Coronary artery (tissue), 2 donors: ENCODE measurements around the gene MZT2B.
"Not testable (repeated sequence)": the region's sequence is repeated elsewhere in the genome, so short reads cannot be mapped to it uniquely, and the experiment has no call there.

Experiments used
- DNase-seq: peaks from one replicate; pipeline ENCODE4 v3.0.0-alpha.2; 2017; ENCODE audit warnings: low spot score
- H3K27ac ChIP-seq, 2 donors: fragments of 200-600 bp; sonication (generic); one replicate each; pipeline ENCODE4 v1.5.1; 2016 to 2019
- H3K4me3 ChIP-seq: fragments of 200-600 bp; sonication (generic); 2 replicates; pipeline ENCODE4 v1.5.1; 2016; ENCODE audit warnings: mild to moderate bottlenecking, moderate library complexity
- TF ChIP-seq, protein P1 (sequence below): fragments of 200-600 bp; sonication (generic); IDR thresholded peaks from one replicate; pipeline ENCODE4 v1.5.1; 2019; ENCODE audit warnings: antibody characterized with exemption

Gene MZT2B

DNA sequence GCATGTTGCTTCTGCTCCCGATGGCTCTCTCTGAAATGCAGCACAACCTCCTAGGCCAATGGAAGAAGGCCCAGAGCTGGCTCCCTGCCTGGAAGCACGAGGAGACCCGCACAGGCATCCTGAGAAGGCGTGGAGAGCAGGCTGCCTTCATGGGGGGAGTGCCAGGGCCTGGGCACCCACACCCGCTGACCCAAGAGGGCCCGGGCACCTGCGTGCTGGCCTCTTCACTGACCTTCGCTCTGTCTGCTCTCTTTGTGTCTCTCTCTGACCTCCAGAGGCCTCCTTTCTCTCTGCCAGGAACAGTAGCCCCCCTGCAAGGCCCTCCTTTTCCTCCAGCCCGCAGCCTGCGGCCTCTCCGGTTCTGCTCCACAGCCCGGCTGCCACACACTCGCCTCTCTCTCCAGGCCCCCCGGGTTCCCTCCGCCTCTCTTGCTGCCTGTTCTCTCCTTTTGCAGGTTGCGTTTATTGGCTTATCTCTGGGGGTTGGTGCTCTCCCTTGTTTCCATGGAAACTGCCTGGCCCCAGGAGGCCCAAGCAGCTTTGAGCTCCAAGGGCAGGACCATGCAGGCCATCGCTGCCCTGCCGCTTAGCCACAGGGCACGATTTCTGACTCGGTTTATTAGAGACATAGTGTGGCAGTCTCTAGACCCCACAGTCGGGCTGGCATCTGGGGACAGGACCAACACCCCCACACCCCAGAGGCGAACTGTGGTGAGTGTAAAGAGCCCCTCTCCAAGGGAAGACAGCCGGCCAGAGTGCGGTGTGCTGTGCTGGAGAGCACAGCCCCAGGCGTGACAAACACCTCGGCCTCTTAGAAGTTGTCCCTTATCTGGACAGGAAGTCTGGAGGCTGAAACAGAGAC is 1.7 kb downstream of the MZT2B start:
- Histone ChIP-seq H3K27ac (peak overlapping the region in 1 of 2 donors; percentile 92), H3K4me3 (peak overlapping the region; percentile 87)
- no peak for DNase-seq
- TF ChIP-seq, protein P1, sequence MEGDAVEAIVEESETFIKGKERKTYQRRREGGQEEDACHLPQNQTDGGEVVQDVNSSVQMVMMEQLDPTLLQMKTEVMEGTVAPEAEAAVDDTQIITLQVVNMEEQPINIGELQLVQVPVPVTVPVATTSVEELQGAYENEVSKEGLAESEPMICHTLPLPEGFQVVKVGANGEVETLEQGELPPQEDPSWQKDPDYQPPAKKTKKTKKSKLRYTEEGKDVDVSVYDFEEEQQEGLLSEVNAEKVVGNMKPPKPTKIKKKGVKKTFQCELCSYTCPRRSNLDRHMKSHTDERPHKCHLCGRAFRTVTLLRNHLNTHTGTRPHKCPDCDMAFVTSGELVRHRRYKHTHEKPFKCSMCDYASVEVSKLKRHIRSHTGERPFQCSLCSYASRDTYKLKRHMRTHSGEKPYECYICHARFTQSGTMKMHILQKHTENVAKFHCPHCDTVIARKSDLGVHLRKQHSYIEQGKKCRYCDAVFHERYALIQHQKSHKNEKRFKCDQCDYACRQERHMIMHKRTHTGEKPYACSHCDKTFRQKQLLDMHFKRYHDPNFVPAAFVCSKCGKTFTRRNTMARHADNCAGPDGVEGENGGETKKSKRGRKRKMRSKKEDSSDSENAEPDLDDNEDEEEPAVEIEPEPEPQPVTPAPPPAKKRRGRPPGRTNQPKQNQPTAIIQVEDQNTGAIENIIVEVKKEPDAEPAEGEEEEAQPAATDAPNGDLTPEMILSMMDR: no peak

DNA sequence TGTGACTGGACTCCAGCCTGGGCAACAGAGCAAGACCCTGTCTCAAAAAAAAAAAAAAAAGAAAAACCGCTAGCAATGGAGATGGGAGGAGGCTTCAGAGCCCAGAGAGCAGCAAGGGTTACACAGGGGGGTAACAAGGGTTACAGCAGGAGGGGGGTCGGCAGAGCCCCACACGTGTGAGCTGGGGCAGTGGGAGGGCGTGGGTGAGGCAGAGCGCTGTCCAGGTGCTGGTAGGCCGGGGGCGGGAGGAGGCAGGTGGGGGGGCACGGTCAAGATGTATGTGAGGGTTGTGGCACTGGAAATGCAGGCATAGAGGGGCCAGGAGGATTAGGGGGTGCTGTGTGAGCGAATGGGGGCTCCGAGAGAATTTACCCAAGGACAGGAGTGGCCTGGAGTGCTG is 3.4 kb downstream of the MZT2B start:
- DNase-seq: no peak
- H3K4me3 ChIP-seq: no peak overlapping the region
- no peak overlapping the region for H3K27ac ChIP-seq
- TF ChIP-seq, protein P1: no peak

DNA sequence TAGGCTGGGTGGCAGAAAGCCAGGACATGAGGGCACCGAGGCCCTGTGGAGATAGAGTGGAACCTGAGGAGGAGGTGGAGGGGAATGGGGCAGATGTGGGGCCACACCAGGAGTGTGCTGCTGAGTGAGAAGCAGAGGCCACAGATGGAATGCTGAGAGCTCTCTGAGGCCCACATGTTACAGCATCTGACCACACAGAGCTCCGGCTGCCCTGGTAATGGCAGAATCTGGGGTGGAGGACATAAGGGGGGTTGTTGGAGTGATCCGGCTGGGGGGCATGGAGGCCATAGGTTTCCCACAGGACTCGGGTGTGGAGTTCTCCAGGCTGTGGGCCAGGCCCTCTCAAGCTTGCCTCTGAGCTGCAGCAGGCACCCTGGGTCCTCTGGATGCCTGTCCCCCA is 3.8 kb downstream of the MZT2B start:
- no peak overlapping the region for H3K27ac ChIP-seq
- no peak overlapping the region for H3K4me3 ChIP-seq
- TF ChIP-seq, protein P1: no peak
- no peak for DNase-seq

DNA sequence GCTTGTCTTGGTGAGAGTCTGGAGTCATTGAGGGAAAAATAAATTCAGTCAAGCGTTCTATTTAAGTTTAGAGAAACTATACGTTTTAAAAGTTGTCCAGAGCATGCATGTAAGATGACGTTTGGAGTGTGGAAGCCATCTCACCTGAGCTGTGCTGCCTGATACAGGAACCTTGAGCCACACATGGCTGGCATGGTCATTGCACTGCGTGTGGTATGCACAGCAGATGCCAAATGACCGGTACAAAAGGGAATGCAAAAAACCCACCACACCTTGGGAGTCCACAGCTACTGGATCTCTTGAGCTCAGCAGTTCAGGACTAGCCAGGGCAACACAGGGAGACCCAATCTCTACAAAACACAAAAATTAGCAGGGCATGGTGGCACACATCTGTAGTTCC is 4.3 kb downstream of the MZT2B start:
- TF ChIP-seq, protein P1: no peak
- H3K27ac ChIP-seq: no peak overlapping the region
- no peak overlapping the region for H3K4me3 ChIP-seq
- no peak for DNase-seq

DNA sequence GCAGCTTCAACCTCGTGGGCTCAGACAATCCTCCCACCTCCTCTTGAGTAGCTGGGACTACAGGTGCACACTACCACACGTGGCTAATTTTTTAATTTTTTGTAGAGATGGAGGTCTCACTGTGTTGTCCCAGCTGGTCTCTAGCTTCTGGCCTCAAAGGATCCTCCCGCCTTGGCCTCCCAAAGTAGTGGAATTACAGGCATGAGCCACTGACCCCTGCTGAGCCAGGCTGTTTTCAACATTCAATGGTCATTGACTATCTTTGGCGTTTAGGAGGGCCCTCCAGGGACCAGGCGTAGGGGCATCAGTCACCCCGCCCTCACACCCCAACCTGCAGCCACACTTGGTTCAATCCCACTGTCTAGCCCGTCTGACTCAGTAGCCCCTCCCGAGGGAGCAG is 5.2 kb downstream of the MZT2B start:
- TF ChIP-seq, protein P1: no peak
- H3K27ac ChIP-seq: no peak overlapping the region
- DNase-seq: no peak
- H3K4me3 ChIP-seq: no peak overlapping the region

DNA sequence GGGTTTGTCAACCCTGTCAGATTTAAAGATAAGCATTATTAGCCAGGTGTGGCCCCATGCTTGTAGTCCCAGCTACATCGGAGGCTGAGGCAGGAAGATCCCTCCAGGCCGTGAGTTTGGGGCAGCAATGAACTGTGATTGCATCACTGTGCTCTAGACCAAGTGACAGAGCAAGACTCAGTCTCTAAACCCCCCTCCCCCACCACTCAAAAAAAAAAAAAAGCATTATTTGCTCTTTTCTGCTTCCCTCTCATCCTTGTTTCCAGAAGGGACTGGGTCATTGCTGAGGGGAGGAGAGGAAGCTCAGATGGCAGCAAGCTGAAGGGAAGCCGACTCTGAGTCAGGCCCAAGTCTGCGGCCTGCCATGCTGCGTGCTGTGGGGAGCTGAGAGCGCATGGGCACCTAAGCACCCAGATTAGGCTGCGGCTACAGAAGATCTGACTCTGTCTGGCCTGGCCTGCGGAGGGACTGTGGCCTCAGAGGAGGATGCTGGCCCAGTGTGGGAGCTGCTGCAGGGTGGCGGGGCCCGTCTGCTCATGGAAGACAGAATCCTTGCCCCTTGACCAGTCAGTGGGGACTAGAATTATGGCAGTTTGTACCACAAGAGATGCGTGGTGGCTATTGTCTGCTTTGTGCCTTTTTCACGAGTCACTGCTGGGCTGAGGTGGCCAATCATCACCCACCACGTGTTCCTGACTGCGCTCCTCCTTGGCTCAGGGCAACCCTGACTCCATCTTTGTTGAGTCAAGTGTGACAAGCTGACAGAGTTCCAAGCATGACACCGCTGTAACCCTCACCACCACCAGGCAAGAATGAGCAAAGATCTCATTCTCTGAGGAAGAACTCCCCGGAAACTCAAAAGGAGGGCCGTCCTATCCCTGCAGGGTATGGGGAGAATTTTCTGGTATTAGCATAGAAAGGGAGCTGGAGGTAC is 6.1 kb downstream of the MZT2B start:
- not testable (repeated sequence) for H3K4me3 ChIP-seq, DNase-seq

DNA sequence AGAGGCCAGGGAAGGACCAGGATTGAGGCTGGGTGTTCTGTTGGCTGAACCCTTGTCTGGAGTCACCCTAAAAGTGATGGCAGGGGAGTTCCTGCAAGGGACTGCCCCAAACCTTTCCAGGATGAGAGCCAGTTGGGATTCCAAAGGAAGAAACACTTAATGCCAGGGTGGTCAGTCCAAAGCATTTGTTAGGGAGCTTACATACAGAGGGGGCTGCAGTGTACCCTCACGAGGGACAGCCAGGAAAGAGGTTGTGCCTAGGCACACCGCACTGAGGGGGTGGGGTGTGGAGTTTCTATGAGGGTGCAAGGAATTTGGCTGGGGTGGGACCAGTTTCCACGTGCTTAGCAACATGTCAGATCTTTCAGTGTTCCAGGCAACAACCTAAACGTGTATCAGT is 6.9 kb downstream of the MZT2B start:
- H3K27ac ChIP-seq, DNase-seq, H3K4me3 ChIP-seq: not testable (repeated sequence)

More for the DNA sequence above, 6.1 kb downstream of the MZT2B start:
- not testable (repeated sequence) for H3K27ac ChIP-seq
